Gastrocnemius medialis (tissue), 4 donors: ENCODE results near the gene HES7.
A peak's percentile ranks its signal among the peaks of the same experiment; 100 is the strongest.

Experiments used
- CTCF ChIP-seq, 5 experiments: fragments of 450-650 bp in 3 of 5; fragments of 200-600 bp in 2 of 5; sonication (generic) in 2 of 5; IDR thresholded peaks in 4 of 5; conservative IDR thresholded peaks in 1 of 5; 1 replicate in 4 of 5; 2 replicates in 1 of 5; pipeline ENCODE4 v1.5.1; 2016 to 2019; ENCODE audit warnings: antibody characterized with exemption in 5 of 5, mild to moderate bottlenecking in 3 of 5, moderate library complexity in 3 of 5
- POLR2A ChIP-seq, 2 donors: fragments of 450-650 bp; IDR thresholded peaks; one replicate each; pipeline ENCODE4 v1.6.1; 2017; ENCODE audit warnings: antibody characterized with exemption in 2 of 2, mild to moderate bottlenecking in 2 of 2, moderate library complexity in 2 of 2

- TF ChIP-seq CTCF (IDR thresholded peaks at IDR 0.05 in 4 of 5, conservative IDR thresholded peaks at IDR 0.05 in 1 of 5): peak in 3 of 5 experiments; percentile 34 to 35 (median 34)
- TF ChIP-seq POLR2A (IDR thresholded peaks at IDR 0.05): no peak
Measured at GRCh38 chr17:8120520-8121406, 3.1 kb downstream of the HES7 start.
